GM18526 (cell line): ENCODE data around the gene MASP1.

Experiments used
- POLR2A ChIP-seq: IDR thresholded peaks from 3 replicates; pipeline ENCODE4 v1.6.1; 2011; ENCODE audit not compliant: insufficient read length; ENCODE audit errors: extremely low read depth

MASP1 gene

GRCh38 chr3:187280644-187281043 lies 10.9 kb downstream of the MASP1 start:
- no peak for TF ChIP-seq POLR2A

GRCh38 chr3:187277129-187277462 lies 14.4 kb downstream of the MASP1 start:
- TF ChIP-seq POLR2A = no peak

DNA sequence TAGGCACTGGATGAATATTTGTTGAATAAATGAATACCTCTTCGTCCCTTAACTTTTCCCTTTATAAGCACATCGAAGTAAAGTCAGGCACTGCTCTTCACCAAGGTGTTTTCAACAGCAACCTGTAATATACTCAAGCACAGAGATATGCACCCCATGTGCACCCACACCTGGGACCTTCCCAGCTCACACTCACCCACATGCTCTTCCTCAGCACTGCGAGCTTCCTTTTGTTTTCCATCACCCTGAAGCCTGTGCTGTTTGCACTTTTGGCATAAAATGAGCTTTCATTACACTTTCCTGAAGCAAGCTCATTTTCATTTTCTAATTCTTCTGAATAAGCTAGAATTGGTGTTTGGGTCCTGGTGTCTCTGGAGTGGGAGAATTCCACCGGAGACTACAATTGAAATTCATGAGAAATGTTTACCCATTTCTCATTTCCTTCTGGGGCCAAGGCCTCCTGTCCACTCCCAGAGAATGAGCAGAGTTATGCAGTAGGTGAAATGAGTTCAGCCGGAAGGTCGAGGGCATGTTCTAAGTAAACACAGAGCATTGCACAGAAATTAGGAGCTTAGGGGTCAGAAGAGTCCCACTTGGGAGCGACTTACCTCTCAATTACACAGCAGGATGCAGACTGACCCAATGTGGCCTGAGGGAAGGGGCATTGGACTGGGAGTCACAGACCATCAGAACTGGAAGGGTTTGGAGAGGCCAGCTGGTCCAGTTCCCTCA lies 15.0 kb downstream of the MASP1 start:
- TF ChIP-seq POLR2A = no peak

DNA sequence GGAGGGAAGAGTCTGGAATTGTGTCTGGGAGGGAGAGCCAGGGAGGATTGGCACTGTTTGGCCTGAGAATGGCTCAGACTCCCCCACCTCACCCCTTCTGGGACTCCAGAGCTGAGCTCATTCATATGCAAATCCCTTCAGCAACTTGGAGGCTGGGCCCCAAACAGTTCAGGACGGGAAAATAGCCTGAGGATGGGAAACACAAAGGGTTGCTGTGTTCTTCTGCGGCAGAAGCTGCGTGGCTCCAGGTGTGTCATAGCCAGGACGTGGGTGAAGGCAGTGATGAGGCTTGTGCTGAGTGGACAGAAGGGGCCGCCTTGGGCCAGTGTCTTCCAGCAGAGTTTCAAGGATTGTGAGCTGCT lies 16.6 kb downstream of the MASP1 start:
- no peak for TF ChIP-seq POLR2A

DNA sequence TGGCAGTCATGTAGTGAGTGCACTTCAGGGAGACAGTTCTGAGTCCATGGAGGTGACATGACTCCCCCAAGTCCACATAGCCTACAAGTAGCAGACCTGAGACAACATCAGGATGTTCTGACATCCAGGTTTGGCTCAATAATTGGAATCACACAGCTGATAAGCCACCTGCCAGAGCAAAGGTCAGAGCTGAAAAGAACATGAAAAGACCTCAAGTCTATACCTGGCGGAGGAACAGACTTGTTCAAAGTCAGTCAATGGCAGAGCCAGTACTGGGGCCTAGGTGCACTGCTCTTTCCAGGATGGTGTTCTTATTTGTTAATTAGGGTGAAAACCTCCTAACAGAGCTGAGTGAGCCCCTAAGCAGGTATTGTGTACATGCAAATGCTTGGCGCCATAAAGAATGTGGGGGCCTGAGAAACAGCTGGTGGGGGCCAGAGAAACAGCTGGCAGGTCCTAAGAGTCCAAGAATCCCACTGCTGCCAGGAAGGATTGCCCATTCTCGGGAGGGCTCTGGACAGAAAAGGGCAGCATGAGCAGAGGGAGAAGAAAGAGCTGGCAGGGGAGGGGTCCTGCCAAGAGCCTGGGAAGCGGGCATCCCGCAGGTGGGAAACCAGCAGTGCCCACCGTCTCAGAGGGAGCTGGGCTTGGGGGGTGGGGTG lies 17.1 kb downstream of the MASP1 start:
- no peak for TF ChIP-seq POLR2A

DNA sequence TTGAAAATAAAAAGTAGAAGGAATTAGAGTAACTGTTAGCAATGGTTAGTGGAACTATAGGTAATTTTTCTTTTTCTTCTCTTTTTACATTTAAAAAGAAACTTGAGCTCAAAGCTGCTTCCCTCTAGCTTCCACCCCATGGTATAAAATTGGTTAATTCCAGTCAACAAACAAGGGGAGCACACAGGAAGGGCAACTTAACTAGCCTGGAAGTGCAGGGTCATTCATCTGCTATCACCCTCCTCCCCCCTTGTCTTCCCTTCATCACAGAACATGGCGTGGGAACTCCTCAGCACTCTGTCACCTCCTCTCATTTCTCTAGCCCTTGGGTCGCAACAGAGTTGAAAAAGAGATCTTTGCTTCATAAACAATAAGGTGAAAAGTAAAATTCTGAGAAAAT lies 20.0 kb downstream of the MASP1 start:
- TF ChIP-seq POLR2A = no peak

GRCh38 chr3:187269486-187269885 lies 22.1 kb downstream of the MASP1 start:
- TF ChIP-seq POLR2A = no peak

DNA sequence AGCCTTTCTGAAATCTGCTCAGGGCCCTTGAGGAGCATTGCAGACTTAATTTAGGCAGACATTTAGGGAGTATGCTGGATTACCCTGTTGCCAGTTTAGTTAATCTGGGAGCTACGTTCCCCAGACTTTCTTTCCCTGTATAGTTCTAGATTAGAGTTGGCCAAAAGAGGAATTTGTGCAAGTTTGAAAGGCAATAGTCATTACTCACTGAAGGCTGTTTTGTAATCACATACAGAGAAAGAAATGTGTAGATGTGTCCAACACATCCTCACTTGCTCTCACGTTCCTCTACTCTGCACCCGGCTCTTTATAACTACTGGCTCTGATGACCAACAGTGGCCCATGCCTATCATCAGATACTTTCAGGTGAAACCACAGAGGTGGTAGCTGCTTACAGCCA lies 24.2 kb downstream of the MASP1 start:
- TF ChIP-seq POLR2A = no peak

DNA sequence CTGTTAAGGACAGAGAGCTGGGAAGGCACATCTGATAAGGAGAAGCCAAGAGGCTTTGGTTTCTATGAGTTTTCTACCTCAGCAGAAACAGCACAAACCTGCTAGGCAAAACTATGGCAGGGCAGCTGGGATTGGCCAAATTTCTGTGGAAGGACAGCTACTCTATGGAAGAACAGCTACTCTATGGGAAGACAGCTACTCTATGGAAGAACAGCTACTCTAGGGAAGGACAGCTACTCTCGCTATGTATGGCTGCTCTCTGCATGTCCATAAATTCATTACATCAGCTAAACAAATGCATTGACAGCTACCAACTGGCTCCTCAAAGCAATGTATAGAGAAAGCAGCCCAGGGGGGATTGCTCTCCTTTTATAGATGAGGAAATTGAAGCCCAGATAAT lies 24.8 kb downstream of the MASP1 start:
- TF ChIP-seq POLR2A = no peak

DNA sequence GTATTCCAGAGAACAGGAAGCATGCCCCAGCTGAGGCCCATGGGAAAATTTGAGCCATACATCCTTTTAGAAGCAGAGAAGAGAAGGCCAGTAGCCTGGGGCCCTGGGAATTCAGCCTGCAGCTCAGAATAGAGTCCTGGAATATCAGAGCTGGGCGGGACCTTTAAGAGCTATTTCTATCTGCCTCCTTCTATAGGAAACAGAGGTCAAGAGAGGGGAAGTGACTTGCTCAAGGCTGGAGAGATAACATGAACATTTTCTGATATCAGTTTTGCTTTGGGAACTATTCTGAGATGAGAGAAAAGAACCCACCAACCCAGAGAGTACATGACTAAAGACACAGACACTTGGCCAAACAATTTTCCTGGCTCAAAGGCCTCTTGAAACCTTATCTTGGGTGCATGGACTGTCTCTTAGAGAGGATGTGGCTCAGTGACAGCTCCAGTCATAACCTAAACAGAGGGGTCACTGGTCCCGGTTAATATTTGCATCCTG lies 26.0 kb downstream of the MASP1 start:
- no peak for TF ChIP-seq POLR2A

GRCh38 chr3:187264911-187265310 lies 26.6 kb downstream of the MASP1 start:
- no peak for TF ChIP-seq POLR2A

DNA sequence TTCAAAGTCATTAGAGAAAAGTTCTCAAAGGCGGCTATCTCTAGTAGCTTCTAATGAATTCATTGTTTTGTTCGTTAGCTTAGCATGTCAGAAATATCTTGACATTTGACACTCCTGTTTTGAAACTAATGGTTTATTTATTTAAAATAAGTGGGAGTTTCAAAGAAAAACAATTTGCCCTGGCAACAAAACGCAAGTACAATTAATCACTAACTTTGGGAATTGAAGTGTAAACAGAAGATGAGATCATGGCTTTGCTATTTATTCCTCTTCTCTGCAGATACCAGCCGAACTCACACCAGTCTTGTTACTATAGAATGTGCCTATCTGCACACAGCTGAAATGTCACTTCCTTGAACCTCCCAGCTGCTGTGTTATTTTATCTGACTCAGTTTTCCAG lies 27.5 kb downstream of the MASP1 start:
- TF ChIP-seq POLR2A = no peak

GRCh38 chr3:187263270-187263669 lies 28.3 kb downstream of the MASP1 start:
- no peak for TF ChIP-seq POLR2A

DNA sequence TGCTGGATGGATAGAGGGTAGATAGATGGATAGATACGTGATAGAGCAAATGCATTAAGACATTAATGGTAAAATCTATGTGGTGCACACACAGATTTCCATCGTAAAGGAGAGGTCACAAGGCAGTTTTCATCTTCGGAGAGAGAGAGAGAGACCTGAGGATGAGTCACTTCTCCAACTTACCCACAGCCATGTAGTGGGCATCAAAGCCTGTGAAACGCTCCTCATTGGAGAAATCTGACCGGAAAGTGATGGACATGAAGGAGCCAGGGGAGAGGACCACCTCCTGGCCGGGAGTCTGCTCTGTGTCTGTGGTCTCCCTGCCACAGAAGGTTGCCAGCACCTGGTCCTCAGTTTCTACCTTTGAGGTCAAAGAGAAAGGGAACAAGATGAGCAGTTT lies 29.2 kb downstream of the MASP1 start:
- TF ChIP-seq POLR2A = no peak

- TF ChIP-seq POLR2A = no peak
Observed at GRCh38 chr3:187261541-187261969, 30.0 kb downstream of the MASP1 start.

DNA sequence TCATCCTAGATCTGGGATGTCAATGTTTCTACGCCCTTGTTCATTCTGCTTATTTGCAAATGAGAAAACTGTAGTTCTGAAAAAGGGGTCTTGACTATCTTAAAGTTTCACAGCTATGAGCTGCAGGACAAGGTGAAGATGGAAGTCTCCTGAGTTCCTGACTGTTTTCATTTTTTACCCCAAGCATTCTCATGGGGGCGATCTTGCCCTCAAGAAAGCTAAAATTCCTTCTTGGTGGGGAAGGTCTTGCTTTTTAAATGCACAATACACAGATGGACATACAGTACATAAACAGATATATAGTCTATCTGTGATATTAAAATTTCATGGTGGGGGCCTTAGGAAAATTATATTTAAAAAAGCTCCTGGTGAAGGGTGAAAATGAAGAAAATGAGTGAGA lies 32.4 kb downstream of the MASP1 start:
- no peak for TF ChIP-seq POLR2A
